HEK293 (cell line): ENCODE data around the gene ZSWIM6.
A peak's percentile ranks its signal among the peaks of the same experiment; 100 is the strongest.

ENCODE experiments used
- CTCF ChIA-PET: fragments of 350-600 bp; formaldehyde crosslinking; extraction: SDS; loops from one replicate; lab custom pipeline; 2021; ENCODE audit warnings: antibody characterized with exemption; lab: Yijun Ruan, JAX
- POLR2A ChIA-PET: fragments of 300-600 bp; formaldehyde crosslinking; extraction: SDS; loops from one replicate; lab custom pipeline; 2020; ENCODE audit warnings: antibody characterized with exemption, inconsistent platforms; lab: Yijun Ruan, JAX
- H3K27ac ChIP-seq: fragments of 200-500 bp; sonication (Bioruptor generic); 2 replicates; pipeline ENCODE4 v1.5.1; 2014; ENCODE audit warnings: low read depth, low read length, control low read depth, inconsistent platforms; ENCODE audit errors: extremely low read depth
- H3K36me3 ChIP-seq, 2 experiments: fragments of 200-500 bp in 1 of 2; sonication (Bioruptor generic) in 1 of 2; 1 replicate in 1 of 2; 2 replicates in 1 of 2; pipeline ENCODE4 v1.5.1; 2014 to 2017; ENCODE audit warnings: inconsistent platforms in 2 of 2, low read length in 2 of 2; ENCODE audit not compliant: control insufficient read depth in 2 of 2, insufficient read depth in 1 of 2
- H3K4me1 ChIP-seq: fragments of 200-500 bp; sonication (Bioruptor generic); 2 replicates; pipeline ENCODE4 v1.5.1; 2014; ENCODE audit warnings: mild to moderate bottlenecking, low read length, inconsistent platforms; ENCODE audit not compliant: control insufficient read depth, insufficient read depth
- H3K4me3 ChIP-seq: 2 replicates; pipeline ENCODE4 v1.5.1; 2011; ENCODE audit warnings: low read depth, mild to moderate bottlenecking, control low read depth, low read length, moderate library complexity
- H3K9me3 ChIP-seq: fragments of 200-500 bp; sonication (Bioruptor generic); 2 replicates; pipeline ENCODE4 v1.5.1; 2014; ENCODE audit warnings: low read depth, low read length, inconsistent platforms; ENCODE audit not compliant: control insufficient read depth, insufficient read depth
- EGR2 ChIP-seq: fragments of 450-650 bp; formaldehyde crosslinking; IDR thresholded peaks from 2 replicates; pipeline ENCODE4 v1.5.1; 2016; ENCODE audit warnings: low read depth, missing biosample characterization, missing genetic modification characterization
- GLI2 ChIP-seq: fragments of 450-650 bp; formaldehyde crosslinking; IDR thresholded peaks from 2 replicates; pipeline ENCODE4; 2017; ENCODE audit warnings: missing biosample characterization, missing genetic modification characterization, low read depth, borderline replicate concordance
- HOXA7 ChIP-seq: sonication (generic); formaldehyde crosslinking; IDR thresholded peaks from 2 replicates; pipeline ENCODE4 v1.8.1; 2022; ENCODE audit warnings: missing genetic modification reagents, borderline replicate concordance
- IKZF3 ChIP-seq: fragments of 450-650 bp; IDR thresholded peaks from 2 replicates; pipeline ENCODE4 v1.5.0; 2018; ENCODE audit warnings: missing biosample characterization, mild to moderate bottlenecking, missing genetic modification characterization, moderate library complexity
- KLF16 ChIP-seq: fragments of 450-650 bp; formaldehyde crosslinking; IDR thresholded peaks from 2 replicates; pipeline ENCODE4 v1.5.1; 2017; ENCODE audit warnings: missing biosample characterization, missing genetic modification characterization
- MYNN ChIP-seq: fragments of 450-650 bp; formaldehyde crosslinking; IDR thresholded peaks from 2 replicates; pipeline ENCODE4 v1.5.1; 2016; ENCODE audit warnings: missing biosample characterization, missing genetic modification characterization, borderline replicate concordance
- PRDM1 ChIP-seq: fragments of 450-650 bp; formaldehyde crosslinking; IDR thresholded peaks from 2 replicates; pipeline ENCODE4; 2016; ENCODE audit warnings: missing biosample characterization, missing genetic modification characterization
- PRDM6 ChIP-seq: fragments of 450-650 bp; formaldehyde crosslinking; IDR thresholded peaks from 2 replicates; pipeline ENCODE4 v1.5.1; 2017; ENCODE audit warnings: missing biosample characterization, missing genetic modification characterization
- REST ChIP-seq: fragments of 450-650 bp; formaldehyde crosslinking; IDR thresholded peaks from 2 replicates; pipeline ENCODE4 v1.5.1; 2016; ENCODE audit warnings: missing biosample characterization, missing genetic modification characterization
- SP7 ChIP-seq: fragments of 450-650 bp; formaldehyde crosslinking; IDR thresholded peaks from 2 replicates; pipeline ENCODE4 v1.5.1; 2016; ENCODE audit warnings: missing biosample characterization, missing genetic modification characterization
- ZBTB1 ChIP-seq: fragments of 450-650 bp; formaldehyde crosslinking; IDR thresholded peaks from 2 replicates; pipeline ENCODE4 v1.5.1; 2016; ENCODE audit warnings: missing biosample characterization, missing genetic modification characterization
- ZNF223 ChIP-seq: fragments of 450-650 bp; formaldehyde crosslinking; IDR thresholded peaks from 2 replicates; pipeline ENCODE4 v1.5.1; 2016; ENCODE audit warnings: missing biosample characterization, missing genetic modification characterization
- ZNF26 ChIP-seq: fragments of 450-650 bp; formaldehyde crosslinking; IDR thresholded peaks from 2 replicates; pipeline ENCODE4 v1.5.1; 2016; ENCODE audit warnings: missing biosample characterization, missing genetic modification characterization
- ZNF266 ChIP-seq: fragments of 450-650 bp; formaldehyde crosslinking; IDR thresholded peaks from 2 replicates; pipeline ENCODE4 v1.5.1; 2016; ENCODE audit warnings: missing biosample characterization, missing genetic modification characterization, low read depth
- ZNF366 ChIP-seq: fragments of 450-650 bp; formaldehyde crosslinking; conservative IDR thresholded peaks from 2 replicates; pipeline ENCODE4 v1.5.1; 2016; ENCODE audit warnings: missing biosample characterization, missing genetic modification characterization
- ZNF488 ChIP-seq: fragments of 450-650 bp; formaldehyde crosslinking; IDR thresholded peaks from 2 replicates; pipeline ENCODE4 v1.5.1; 2016; ENCODE audit warnings: missing biosample characterization, missing genetic modification characterization
- ZNF548 ChIP-seq: fragments of 450-650 bp; formaldehyde crosslinking; IDR thresholded peaks from 2 replicates; pipeline ENCODE4 v1.5.1; 2016; ENCODE audit warnings: missing biosample characterization, missing genetic modification characterization
- ZNF596 ChIP-seq: fragments of 450-650 bp; IDR thresholded peaks from 2 replicates; pipeline ENCODE4 v1.5.0; 2018; ENCODE audit warnings: missing biosample characterization, mild to moderate bottlenecking, missing genetic modification characterization, moderate library complexity
- ZSCAN23 ChIP-seq: fragments of 450-650 bp; formaldehyde crosslinking; IDR thresholded peaks from 2 replicates; pipeline ENCODE4 v1.5.1; 2016; ENCODE audit warnings: missing biosample characterization, missing genetic modification characterization
- TF ChIP-seq, protein P1 (sequence below): fragments of 450-650 bp; formaldehyde crosslinking; optimal IDR thresholded peaks from 2 replicates; pipeline ENCODE3; 2016; ENCODE audit warnings: missing biosample characterization, mild to moderate bottlenecking, missing genetic modification characterization
- TF ChIP-seq, protein P2 (sequence below): fragments of 450-650 bp; formaldehyde crosslinking; IDR thresholded peaks from 2 replicates; pipeline ENCODE4 v1.5.1; 2016; ENCODE audit warnings: missing biosample characterization, missing genetic modification characterization

ZSWIM6 gene

GRCh38 chr5:61342071-61342501 is 10.0 kb downstream of the ZSWIM6 start:
- no peaks in the 10 kb centered on the region; the same call in 1 of the 2 replicates for H3K9me3 ChIP-seq
- H3K27ac ChIP-seq, result no peak overlapping the region
- no peaks in the 10 kb centered on the region; a peak in 1 of 3 replicates for H3K36me3 ChIP-seq
- CTCF ChIA-PET, result interaction anchor here (1.2 kb wide), 1 partner anchor 11 kb away, joined by 4 read pairs; no protein-coding TSS in a partner anchor
- peaks cover 28% of the 10 kb centered on the region for H3K4me1 ChIP-seq
- H3K4me3 ChIP-seq, result no peak overlapping the region
- TF ChIP-seq ZNF366 (tag by site-specific recombination) (0 out of 2 replicates have a peak, but pooled peaks have one; percentile 10), GLI2 (tag by site-specific recombination) (no peak), ZNF26 (tag by site-specific recombination) (no peak), PRDM6 (tag by site-specific recombination) (peak; percentile 73), ZBTB1 (tag by site-specific recombination) (no peak), ZNF223 (tag by site-specific recombination) (no peak), ZNF488 (tag by site-specific recombination) (no peak), SP7 (tag by site-specific recombination) (peak; percentile 18; the same call in 1 of the 2 replicates), REST (no peak), ZSCAN23 (tag by site-specific recombination) (no peak), EGR2 (tag by site-specific recombination) (0 out of 2 replicates have a peak, but pooled peaks have one; percentile 7)
- POLR2A ChIA-PET, result interaction anchor here (0.7 to 1.2 kb wide), 2 partner anchors 9 to 59 kb away, joined by 3 to 4 read pairs; no protein-coding TSS in a partner anchor

GRCh38 chr5:61344187-61344944 is 12.3 kb downstream of the ZSWIM6 start:
- CTCF ChIA-PET, result interaction anchor here (0.7 kb wide), 1 partner anchor 252 kb away, joined by 3 read pairs; no protein-coding TSS in a partner anchor
- H3K4me1 ChIP-seq, result peaks cover 28% of the 10 kb centered on the region
- H3K4me3 ChIP-seq, result no peak overlapping the region
- H3K9me3 ChIP-seq, result no peaks in the 10 kb centered on the region
- H3K27ac ChIP-seq, result no peak overlapping the region
- POLR2A ChIA-PET, result no interaction called here
- H3K36me3 ChIP-seq, result no peaks in the 10 kb centered on the region; a peak in 1 of 3 replicates
- TF ChIP-seq MYNN (tag by site-specific recombination) (no peak), HOXA7 (CRISPR knock-in tag) (no peak), ZNF488 (tag by site-specific recombination) (no peak), PRDM1 (tag by site-specific recombination) (peak; percentile 74), ZNF596 (no peak), ZNF548 (tag by site-specific recombination) (no peak), ZNF266 (no peak), ZNF366 (tag by site-specific recombination) (peak; percentile 73), IKZF3 (tag by site-specific recombination) (peak; percentile 41), KLF16 (no peak)
- TF ChIP-seq, protein P1, sequence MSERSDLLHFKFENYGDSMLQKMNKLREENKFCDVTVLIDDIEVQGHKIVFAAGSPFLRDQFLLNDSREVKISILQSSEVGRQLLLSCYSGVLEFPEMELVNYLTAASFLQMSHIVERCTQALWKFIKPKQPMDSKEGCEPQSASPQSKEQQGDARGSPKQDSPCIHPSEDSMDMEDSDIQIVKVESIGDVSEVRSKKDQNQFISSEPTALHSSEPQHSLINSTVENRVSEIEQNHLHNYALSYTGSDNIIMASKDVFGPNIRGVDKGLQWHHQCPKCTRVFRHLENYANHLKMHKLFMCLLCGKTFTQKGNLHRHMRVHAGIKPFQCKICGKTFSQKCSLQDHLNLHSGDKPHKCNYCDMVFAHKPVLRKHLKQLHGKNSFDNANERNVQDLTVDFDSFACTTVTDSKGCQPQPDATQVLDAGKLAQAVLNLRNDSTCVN (tag by site-specific recombination), result no peak
- TF ChIP-seq, protein P2, sequence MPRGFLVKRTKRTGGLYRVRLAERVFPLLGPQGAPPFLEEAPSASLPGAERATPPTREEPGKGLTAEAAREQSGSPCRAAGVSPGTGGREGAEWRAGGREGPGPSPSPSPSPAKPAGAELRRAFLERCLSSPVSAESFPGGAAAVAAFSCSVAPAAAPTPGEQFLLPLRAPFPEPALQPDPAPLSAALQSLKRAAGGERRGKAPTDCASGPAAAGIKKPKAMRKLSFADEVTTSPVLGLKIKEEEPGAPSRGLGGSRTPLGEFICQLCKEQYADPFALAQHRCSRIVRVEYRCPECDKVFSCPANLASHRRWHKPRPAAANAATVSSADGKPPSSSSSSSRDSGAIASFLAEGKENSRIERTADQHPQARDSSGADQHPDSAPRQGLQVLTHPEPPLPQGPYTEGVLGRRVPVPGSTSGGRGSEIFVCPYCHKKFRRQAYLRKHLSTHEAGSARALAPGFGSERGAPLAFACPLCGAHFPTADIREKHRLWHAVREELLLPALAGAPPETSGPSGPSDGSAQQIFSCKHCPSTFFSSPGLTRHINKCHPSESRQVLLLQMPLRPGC (tag by site-specific recombination), result no peak
